ENCODE data around the gene CADPS.

CADPS gene

DNA sequence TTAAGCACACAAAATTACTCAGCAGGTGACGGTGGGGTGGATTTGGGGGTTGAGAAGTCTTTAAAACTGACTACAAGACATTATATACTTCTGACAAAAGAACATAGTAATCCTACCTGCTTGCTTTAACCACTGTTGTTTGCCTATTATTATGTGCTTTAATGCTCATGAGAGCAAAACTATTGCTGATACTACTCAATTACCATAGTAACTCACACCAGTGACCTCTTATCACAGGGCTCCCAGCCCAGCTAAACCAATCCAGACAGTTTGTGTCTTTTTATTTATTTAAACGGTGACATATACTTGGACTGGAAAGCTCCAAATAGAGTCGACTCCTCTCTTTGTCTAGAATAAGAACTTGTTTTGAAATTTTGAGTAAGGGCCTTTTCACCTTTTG, 459.1 kb downstream of the CADPS start:
- DNase-seq: no peak

- DNase-seq: peak in 2 of 14 donors; percentile 14 to 74
Observed at GRCh38 chr3:62415312-62415801, 459.9 kb downstream of the CADPS start.

DNA sequence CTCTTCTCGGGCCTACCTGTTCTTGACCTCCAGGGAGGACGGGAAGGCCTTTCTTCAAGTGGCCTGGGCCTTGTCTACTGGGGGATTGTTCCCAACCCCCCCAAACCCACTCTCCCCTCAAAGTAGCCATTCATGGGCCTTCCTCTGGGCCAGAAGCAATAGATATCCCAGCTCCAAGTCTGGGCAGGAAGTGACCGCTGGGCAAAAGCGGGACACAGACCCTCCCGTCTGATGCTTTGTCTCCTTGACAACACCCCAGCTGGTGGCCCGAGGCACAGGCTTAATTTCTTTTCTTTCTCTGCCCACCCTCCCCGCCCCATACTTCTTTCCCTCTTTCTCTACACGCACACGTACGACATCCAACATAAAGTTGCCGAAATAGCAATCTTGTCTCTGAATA, 460.4 kb downstream of the CADPS start:
- DNase-seq: no peak

DNA sequence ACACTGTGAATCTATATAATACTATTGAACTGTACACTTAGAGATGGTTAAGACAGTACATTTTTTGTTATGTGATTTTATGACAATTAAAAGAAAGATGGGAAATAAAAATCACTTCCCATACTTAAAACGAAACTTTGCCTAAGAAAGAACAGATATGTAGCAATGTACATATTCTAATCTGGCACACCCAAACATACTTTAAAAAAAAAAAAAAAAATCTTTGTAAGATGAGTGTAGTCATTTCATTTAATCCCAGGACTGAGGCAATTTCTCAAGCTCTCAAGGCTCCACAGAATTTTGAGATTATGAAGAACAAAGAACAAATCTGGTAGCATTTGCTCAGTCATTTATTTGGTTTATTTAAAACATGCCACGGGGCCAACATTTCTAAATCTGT, 461.5 kb downstream of the CADPS start:
- no peak for DNase-seq

DNA sequence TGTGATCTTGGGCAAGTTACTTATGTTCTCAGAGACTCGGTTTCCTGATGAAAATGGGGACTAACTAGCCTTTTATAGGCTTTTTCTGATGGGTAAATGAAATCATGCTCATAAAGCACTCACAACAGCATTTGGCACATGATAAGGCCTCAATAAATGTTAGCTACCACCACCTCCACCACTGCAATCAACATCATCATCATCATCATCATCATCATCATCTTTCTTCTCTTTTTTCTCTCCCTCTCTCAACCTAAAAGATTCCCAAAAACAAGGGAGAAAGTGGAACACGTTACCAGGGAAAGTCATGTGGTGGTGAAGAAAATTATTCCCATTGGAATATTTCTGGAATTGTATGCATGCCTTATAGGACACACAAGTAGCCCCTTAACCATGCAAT, 468.3 kb downstream of the CADPS start:
- DNase-seq: no peak

DNA sequence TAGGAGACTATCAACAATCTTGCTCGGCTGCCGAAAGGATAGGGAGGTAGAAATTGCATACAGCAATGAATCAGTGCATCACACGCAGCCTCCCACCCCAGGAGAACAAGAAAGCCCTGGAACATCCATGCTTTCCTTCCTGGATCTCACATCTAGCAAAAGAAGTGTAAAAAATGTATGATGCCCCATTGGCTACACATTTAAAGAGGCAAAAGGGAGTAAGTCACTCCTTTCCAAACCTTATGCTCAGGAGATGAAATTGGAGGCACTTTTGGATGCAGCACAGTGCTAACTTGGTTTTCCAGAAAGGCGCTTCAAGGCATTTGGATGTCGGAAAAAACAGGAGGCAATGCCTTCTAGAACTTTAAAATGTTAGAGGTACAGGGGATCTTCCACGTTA, 469.6 kb downstream of the CADPS start:
- no peak for DNase-seq

GRCh38 chr3:62405135-62405534, 470.1 kb downstream of the CADPS start:
- no peak for DNase-seq

DNA sequence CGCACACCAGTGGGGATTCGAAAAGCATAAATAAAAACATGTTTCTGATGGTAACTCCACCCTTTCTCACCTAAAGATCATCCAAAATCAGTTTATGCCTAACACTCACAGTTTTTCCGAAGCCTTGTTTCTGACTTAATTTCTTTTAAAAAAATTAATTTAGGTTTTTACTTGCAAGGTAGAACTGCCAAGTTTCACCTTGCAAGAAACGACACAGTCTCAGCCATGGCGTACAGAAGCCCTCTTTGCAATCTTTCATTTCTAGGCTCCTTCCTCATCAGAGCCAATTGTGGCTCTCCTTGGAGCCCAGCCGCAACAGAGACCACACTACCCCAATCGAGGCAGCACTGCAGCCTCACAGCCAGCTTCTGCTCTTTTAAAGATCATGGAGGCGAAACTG, 470.9 kb downstream of the CADPS start:
- no peak for DNase-seq

GRCh38 chr3:62403765-62404164, 471.5 kb downstream of the CADPS start:
- DNase-seq: no peak

- no peak for DNase-seq
Observed at GRCh38 chr3:62392626-62393292, 482.5 kb downstream of the CADPS start.

DNA sequence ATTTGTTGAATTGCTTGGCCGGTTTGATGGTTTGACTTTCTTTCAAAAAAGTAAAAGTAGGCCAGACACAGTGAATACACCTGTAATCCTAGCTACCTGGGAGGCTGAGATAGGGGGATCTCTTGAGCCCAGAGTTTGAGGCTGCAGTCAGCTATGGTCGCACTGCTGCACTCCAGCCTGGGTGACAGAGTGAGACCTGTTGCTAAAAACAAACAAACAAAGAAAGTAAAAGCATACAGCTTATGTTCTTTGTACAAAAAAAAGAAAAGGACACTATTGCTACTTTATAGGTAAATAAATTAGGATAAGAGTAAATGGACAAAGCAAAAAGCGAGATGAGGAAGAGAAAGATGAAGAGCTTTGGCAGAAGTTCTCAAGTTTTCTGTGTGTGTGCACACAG, 488.0 kb downstream of the CADPS start:
- DNase-seq: no peak

DNA sequence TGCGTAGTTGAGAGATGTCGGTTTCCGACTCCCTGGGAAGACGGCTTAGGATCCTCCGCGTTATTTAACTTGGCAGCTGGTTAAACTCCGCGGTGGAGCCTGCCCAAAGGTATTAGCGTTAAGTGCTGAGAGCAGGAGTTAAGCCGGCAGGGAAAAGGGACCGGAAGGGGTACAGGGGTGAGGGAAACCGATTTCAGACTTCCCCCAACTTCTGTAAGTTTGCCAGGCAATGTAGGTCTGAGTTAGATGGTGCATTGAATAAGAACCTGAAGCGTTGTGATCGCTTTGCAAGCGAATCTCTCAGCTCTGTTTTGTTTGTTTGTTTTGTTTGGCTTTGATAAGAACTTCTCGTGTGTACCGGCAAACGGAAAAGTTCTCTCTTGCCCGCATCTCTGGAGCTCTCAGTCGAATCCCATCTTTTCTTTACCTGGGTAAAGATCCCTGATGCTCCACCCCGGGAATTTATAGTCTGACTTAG, 495.9 kb downstream of the CADPS start:
- no peak for DNase-seq

DNA sequence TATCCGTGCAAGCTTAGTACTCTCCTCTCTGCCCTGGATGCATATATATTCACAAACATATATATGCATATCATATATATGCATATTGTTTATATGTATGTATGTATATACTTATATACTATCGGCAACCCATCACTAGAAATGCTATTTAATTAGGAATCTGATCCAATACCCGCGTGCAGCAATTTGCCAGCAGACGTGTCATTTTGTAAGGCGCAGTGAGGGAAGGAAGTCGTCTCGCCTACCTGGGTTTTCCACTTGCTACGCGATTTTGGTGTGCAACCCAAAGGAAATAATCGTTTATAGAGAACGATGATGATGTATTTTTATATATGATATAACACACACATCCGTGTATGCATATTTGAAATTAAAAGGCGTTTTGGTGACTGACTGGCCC, 496.3 kb downstream of the CADPS start:
- no peak for DNase-seq

DNA sequence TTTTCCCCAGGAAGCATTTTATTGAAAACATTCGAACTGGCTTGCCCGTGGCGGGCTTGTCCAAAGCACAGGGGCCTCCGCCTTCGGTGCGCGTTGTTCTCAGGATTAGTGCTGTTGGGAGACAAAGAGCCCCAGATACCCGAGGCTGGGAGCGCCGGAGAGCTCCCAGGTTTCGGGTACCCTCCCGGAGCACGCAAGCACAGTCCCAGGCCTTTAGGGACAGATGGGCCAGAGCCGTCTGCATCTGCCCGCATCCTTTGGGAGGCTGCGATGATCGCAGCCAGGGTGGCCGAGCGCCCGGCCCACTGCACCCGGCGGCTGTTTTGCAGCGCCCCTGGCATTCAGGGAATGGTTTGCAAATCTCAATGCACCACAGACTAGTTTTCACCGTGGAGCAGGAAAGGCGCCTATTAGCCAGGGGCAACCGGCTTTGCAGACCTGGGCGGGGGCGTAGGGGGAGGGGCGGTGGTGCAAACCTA, 496.9 kb downstream of the CADPS start:
- no peak for DNase-seq

GRCh38 chr3:62376906-62377877, 498.0 kb downstream of the CADPS start:
- DNase-seq: no peak

- DNase-seq: no peak
Observed at GRCh38 chr3:62376454-62376720, 498.8 kb downstream of the CADPS start.

DNA sequence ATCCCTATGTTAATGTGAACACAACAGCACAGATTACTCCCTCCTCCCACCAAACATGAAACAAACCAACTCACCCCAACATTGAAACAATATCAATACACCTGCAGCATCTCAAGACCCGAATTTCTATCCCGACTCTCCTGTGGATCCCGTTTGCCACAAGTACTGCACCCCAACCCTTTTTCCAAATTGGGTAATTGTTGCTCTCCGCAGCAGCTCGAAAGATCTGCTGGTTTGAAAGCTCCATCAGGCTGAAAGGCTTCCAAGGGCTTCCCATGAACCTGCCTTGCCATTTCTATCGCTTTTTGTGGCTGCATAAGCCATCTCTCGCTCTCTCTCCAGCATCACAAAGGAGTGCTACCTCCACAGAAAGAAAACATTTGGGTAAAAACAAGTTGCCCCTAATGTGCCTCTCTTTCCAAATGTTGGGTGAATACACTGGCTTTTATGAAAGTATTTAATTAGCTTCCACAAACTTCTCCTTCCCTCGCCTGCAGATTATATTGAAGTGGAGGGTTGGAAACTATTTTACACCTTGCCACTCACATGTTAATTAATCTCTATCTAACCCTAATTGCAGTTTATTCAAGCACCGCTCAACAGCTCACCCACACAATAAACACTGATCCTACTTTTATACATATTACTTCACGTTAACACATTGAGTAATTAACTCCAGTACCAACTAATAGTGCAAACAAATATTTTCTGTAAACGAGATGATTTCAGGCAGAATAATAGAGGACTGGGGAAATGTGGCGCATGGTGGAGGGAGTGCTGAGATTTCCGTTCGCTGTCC, 499.4 kb downstream of the CADPS start:
- DNase-seq: no peak

DNA sequence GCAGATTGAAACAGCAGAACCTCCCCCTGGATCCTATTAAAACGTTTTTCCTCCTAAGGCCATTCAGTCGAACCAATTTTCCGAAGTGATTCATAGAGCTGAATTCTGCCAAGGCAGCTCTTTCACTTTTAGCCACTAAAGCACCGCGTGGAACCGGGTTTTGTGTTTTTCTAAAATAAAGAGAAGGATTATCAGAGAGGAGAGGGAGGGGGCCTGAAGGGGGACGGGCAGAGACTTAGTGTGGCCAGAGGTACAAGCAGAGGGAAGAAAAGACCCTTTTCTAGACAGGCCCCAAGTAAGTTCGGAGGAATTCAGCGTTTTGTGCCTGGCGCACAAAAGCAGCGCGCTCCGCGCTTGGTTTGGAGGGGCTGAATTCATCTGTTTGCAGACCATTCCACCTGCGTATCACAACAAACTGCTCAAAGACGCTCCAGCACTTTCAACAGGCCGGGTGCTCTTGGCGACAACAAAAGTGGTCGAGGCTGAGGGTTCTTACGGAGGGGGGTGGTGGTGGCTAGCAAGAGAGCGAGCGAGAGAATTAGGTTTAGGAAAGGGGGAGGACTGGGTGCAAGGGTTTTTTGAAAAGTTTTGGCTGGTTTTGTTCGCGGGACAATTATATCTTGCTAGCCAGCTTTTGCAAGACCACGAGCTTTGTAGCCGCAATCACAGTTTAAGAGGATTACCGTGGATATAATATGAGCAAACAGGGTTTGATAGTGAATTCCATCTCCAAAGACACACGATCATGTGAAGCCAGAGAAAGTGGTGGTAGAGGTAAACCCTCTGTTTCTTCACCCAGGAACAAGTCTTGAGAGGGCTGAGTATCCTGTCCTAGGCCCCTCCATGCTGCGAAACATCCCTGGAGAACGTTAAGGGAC, 500.6 kb downstream of the CADPS start:
- DNase-seq: no peak

DNA sequence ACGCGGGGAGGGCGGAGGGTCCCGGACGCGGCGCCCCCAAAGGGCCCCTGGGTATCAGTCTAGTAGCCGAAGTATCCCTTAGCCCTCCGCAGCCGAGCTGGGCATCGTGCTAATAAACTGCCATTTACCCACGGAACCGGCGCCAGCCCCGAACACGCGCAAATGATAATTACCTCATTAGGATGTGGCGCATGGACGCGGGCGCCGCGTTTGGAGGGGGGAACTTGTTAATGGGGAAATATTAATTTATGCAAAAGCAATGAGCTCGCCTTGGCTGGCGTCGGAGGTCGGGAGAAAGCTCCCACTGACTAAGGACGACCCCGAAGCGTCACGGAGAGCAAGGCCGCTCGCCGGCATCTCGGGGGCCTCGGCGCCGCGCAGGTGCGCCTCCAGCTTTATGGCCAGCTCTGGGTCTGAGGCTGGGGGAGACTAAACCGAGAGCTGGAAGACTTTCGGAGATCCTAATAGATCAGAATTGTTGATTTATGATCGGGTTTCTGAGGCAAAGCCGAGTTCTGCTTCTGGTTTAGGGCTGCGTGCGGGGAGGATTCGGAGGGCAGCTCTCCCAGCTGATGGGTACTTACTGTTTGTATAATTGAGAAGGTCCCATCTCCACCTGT, 501.4 kb downstream of the CADPS start:
- DNase-seq: no peak

GRCh38 chr3:62373215-62373614, 502.0 kb downstream of the CADPS start, which contains the start of gene FEZF2:
FEZF2 (minus strand) TSS chr3:62373550; CDS start chr3:62372868, 682 bp downstream.
- no peak for DNase-seq

DNA sequence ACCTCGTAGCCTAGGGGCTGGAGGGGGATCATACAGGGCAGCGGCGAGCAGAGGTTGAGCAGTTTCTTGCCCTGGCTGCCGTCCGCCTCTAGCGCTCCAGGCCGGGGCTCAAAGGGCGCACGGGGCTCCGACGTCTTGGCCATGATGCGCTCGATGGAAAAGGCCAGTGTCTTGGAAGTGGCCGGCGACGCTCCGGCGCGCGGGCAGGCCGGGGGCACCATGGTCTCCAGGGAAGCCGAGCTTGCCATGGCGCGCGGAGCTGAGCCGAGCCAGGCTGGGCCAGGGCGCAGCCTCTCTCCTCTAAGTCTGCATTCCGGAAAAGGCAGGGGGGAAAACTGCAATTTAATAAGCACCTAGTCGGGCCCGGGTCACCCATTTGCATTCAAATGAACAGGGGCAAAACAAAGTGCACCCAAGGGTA, 502.6 kb downstream of the CADPS start:
- no peak for DNase-seq

Measured in C1 segment of cervical spinal cord (tissue), 14 donors.